Coronary artery (tissue), 2 donors: ENCODE measurements around the gene RPL41.
A peak's percentile ranks its signal among the peaks of the same experiment; 100 is the strongest.

Experiments used
- DNase-seq: peaks from one replicate; pipeline ENCODE4 v3.0.0-alpha.2; 2017; ENCODE audit warnings: low spot score
- H3K27ac ChIP-seq, 2 donors: fragments of 200-600 bp; sonication (generic); one replicate each; pipeline ENCODE4 v1.5.1; 2016 to 2019
- H3K4me3 ChIP-seq: fragments of 200-600 bp; sonication (generic); 2 replicates; pipeline ENCODE4 v1.5.1; 2016; ENCODE audit warnings: mild to moderate bottlenecking, moderate library complexity
- TF ChIP-seq, protein P1 (sequence below): fragments of 200-600 bp; sonication (generic); IDR thresholded peaks from one replicate; pipeline ENCODE4 v1.5.1; 2019; ENCODE audit warnings: antibody characterized with exemption

RPL41 gene

DNA sequence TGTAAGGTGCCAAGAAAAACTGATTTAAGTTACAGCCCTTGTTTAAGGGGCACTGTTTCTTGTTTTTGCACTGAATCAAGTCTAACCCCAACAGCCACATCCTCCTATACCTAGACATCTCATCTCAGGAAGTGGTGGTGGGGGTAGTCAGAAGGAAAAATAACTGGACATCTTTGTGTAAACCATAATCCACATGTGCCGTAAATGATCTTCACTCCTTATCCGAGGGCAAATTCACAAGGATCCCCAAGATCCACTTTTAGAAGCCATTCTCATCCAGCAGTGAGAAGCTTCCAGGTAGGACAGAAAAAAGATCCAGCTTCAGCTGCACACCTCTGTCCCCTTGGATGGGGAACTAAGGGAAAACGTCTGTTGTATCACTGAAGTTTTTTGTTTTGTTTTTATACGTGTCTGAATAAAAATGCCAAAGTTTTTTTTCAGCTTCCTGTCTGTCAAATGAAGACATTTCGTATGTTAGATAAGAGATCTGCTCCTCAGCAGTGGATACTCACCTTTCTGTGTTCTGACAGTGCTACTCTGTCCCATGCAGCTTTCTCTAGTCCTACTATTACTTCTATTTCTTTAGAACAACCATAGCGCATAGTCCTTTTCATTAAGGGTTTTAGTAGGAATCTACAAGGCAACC is 13.2 kb upstream of the RPL41 start:
- TF ChIP-seq, protein P1, sequence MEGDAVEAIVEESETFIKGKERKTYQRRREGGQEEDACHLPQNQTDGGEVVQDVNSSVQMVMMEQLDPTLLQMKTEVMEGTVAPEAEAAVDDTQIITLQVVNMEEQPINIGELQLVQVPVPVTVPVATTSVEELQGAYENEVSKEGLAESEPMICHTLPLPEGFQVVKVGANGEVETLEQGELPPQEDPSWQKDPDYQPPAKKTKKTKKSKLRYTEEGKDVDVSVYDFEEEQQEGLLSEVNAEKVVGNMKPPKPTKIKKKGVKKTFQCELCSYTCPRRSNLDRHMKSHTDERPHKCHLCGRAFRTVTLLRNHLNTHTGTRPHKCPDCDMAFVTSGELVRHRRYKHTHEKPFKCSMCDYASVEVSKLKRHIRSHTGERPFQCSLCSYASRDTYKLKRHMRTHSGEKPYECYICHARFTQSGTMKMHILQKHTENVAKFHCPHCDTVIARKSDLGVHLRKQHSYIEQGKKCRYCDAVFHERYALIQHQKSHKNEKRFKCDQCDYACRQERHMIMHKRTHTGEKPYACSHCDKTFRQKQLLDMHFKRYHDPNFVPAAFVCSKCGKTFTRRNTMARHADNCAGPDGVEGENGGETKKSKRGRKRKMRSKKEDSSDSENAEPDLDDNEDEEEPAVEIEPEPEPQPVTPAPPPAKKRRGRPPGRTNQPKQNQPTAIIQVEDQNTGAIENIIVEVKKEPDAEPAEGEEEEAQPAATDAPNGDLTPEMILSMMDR: no peak
- Histone ChIP-seq H3K4me3 (peak overlapping the region; percentile 91), H3K27ac (peak overlapping the region in 1 of 2 donors; percentile 73)
- no peak for DNase-seq

DNA sequence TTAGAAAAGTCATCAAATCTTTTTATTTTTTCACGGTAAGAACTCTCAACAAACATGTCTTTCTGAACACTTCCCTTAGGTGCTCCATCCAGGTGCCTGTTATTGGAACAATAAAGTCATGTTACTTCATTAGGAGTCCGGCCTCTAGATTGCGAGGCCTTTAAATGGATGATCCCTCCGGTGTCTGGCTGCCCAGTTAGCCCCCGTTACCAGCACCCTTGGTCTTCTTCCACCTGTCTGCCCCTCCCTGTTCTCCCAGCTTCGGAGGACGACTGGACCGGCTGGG is 12.7 kb upstream of the RPL41 start:
- Histone ChIP-seq H3K4me3 (peak overlapping the region; percentile 91), H3K27ac (peak overlapping the region; percentile 73 to 93)
- no peak for DNase-seq
- TF ChIP-seq, protein P1: no peak

DNA sequence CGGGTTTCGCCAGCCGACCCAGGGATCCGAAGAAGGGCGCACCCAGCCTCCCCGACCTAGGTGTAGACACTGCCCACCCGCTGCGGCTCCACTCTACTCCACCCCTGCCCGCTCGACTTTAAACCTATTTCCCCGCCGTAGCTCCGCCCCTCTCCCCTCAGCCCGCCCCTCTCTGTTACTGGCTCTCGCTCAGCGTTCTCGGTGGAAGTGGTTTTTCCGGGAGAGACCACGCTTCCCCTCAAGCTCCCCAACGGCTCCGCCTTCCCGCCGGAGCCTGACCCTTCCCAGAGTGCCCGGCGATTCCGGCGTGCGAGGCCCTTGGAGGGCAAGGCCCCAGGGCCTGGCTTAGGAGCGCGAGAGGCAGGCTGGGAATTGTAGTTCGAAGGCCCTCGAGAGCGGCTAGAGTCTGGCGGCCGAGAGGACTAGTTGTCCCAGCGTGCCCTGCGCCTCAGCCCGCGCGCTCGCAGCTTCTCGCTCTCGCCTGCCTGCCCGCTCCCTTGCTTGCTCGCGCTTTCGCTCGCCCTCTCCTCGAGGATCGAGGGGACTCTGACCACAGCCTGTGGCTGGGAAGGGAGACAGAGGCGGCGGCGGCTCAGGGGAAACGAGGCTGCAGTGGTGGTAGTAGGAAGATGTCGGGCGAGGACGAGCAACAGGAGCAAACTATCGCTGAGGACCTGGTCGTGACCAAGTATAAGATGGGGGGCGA is 12.2 kb upstream of the RPL41 start, which contains the start of gene PA2G4:
Gene PA2G4, plus strand, starts transcription at position 451 of the 706 bp plus-strand sequence. Its CDS starts 179 bp downstream, at position 630.
- TF ChIP-seq, protein P1: no peak
- Histone ChIP-seq H3K4me3 (peak within 1 kb of the TSS; percentile 91), H3K27ac (peak within 1 kb of the TSS; percentile 73 to 93)
- DNase-seq: peak; percentile 99

DNA sequence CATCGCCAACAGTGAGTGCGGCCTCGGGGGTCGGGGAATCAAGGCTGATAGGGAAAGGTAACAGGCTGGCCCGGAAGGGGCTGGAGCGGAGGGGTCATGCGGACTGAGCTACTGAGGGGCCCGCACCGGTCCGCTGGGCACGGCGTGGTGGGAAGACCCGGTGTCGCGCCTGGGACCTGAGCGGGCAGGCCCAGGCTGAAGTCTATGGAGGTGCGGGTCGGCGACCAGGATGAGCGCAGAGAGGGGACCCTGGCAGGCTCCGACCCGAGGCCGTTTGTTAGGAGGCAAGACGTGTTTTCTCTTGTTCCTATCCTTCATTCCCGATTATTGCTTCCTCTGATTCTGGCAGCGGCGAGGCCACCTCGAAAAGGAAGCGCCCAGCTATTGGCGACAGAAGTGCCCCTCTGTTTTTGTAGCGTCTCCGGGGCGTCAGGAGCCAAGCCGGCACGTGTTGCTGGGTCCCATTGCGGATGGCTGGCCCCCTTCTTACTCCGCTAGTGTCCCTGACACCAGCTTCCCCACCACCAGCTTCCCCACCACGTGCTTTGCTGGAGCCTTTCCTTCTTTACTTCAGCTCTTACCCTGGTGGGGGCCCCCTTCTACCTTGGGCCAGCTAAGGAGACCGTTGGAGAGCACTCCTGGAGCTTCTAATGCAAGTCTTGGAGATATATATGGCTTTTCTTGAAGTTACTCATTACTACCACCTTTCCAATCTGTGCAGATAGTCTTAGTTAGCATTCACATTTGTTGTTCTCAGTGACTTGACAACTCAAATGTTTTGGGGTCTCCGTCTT is 11.4 kb upstream of the RPL41 start:
- peak overlapping the region; percentile 73 to 93 for H3K27ac ChIP-seq
- no peak for DNase-seq
- TF ChIP-seq, protein P1: no peak
- H3K4me3 ChIP-seq: peak overlapping the region; percentile 91

DNA sequence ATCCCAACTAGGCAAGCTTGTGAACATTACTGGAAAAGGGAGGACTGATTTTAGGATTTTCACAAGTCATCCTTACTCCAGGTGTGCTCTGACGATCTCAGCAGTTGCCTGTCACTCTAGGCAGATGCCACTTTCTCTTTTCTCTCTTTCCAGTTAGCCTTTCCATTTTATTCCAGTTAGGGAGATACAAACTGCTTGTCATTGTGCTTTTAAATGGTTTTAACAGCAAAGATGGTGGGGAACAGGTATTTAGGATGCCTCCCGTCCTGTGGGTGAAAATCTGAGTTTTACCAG is 10.9 kb upstream of the RPL41 start:
- no peak for DNase-seq
- TF ChIP-seq, protein P1: no peak
- no peak overlapping the region for H3K27ac ChIP-seq
- H3K4me3 ChIP-seq: peak overlapping the region; percentile 91

DNA sequence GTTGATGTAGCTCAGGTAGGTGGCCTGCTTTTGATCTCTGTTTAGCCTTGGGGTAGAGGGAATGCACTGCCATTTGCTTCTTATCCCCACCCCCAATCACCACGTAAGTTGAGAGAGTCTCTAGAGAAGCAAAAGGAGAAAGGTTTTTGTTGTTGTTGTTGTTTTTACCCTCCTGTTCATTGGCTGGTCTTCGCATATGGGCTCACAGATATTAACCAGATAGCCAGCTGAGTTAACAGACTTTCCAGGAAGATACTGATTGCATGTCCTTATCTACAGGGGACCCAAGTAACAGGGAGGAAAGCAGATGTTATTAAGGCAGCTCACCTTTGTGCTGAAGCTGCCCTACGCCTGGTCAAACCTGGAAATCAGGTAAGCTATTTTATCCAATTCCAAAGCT is 9.2 kb upstream of the RPL41 start:
- no peak for DNase-seq
- TF ChIP-seq, protein P1: no peak
- Histone ChIP-seq H3K4me3 (no peak overlapping the region), H3K27ac (no peak overlapping the region)
